ENCODE data around the gene NLRC3. TPM values are rescaled to one million over a fixed set of nuclear protein-coding genes. Genes with fewer than 3 reads are reported as not detected.

NLRC3 gene
- total and polyA plus RNA-seq, 12 donors = 0.26 to 2.5 (median 1.0) TPM

DNA sequence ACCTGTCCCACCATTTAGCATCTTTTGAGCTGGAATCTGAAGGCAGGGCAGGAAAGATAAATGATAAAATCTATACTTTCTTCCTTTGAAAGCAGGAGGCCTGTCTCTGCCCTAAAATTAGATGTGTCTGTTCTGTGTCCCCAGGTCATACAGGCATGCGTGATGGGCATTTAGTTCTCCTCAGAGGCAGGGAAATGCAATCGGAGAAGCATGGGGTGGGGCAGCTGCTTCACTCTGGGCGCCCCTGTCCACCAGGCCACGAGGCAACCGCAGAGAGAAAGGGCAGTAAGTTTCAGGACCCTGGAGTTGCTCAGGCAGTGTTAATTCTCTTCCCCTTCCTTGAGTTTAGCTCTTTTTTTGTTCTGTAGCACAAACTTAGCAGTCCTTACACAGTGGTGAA lies 51.3 kb downstream of the NLRC3 start:
- 62 to 77% methylated on average over 5 of the region's 5 CpGs for WGBS, 2 donors
- Histone ChIP-seq H3K9me3 (no peaks in the 10 kb centered on the region), H3K4me3 (no peak overlapping the region), H3K4me1 (peaks cover 0 to 6% (median 0%) of the 10 kb centered on the region in 9 donors), H3K27ac (no peak overlapping the region), H3K27me3 (no peaks in the 10 kb centered on the region), H3K36me3 (peaks cover 0 to 91% (median 39%) of the 10 kb centered on the region in 9 donors)
- intact Hi-C loops (cut with DNase I) = loop anchor here in 2 of 10 donors (10.0 kb wide), 1 partner anchor 359 kb away; the partner anchor contains the start of gene CREBBP (in 2 of the 2)
- TF ChIP-seq, protein P1, sequence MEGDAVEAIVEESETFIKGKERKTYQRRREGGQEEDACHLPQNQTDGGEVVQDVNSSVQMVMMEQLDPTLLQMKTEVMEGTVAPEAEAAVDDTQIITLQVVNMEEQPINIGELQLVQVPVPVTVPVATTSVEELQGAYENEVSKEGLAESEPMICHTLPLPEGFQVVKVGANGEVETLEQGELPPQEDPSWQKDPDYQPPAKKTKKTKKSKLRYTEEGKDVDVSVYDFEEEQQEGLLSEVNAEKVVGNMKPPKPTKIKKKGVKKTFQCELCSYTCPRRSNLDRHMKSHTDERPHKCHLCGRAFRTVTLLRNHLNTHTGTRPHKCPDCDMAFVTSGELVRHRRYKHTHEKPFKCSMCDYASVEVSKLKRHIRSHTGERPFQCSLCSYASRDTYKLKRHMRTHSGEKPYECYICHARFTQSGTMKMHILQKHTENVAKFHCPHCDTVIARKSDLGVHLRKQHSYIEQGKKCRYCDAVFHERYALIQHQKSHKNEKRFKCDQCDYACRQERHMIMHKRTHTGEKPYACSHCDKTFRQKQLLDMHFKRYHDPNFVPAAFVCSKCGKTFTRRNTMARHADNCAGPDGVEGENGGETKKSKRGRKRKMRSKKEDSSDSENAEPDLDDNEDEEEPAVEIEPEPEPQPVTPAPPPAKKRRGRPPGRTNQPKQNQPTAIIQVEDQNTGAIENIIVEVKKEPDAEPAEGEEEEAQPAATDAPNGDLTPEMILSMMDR (IDR thresholded peaks at IDR 0.05) = no peak
- DNase-seq = no peak
- ATAC-seq = no peak

DNA sequence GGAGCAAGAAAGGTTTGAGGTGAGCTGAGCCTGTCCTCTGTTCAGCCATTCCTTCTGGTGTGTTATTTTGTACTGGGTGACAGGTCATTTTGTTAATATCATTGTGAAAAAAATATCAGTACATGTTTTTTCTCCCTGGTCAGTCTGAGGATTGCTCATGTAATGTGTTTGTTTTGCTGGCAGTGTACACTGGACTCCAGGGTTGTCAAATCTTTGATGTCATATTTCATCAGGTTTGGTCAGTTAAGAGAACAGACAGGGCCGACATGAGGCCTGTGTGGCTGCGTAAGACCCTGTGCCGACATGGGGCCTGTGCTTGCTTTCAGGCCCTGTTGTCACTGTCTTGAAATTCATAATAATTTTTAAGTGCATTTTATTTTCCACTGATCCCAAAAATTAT lies 53.9 kb downstream of the NLRC3 start:
- Histone ChIP-seq H3K27me3 (no peaks in the 10 kb centered on the region), H3K4me3 (no peak overlapping the region), H3K36me3 (peaks cover 0 to 98% (median 42%) of the 10 kb centered on the region in 9 donors), H3K4me1 (peaks cover 0 to 6% (median 0%) of the 10 kb centered on the region in 9 donors), H3K27ac (no peak overlapping the region), H3K9me3 (no peaks in the 10 kb centered on the region)
- intact Hi-C loops (cut with DNase I) = loop anchor here in 2 of 10 donors (10.0 kb wide), 1 partner anchor 362 kb away; the partner anchor contains the start of gene CREBBP (in 2 of the 2)
- ATAC-seq (no peak), DNase-seq (no peak)
- TF ChIP-seq, protein P1 (IDR thresholded peaks at IDR 0.05) = no peak
- WGBS, 2 donors = 96 to 97% methylated on average over 3 of the region's 3 CpGs

DNA sequence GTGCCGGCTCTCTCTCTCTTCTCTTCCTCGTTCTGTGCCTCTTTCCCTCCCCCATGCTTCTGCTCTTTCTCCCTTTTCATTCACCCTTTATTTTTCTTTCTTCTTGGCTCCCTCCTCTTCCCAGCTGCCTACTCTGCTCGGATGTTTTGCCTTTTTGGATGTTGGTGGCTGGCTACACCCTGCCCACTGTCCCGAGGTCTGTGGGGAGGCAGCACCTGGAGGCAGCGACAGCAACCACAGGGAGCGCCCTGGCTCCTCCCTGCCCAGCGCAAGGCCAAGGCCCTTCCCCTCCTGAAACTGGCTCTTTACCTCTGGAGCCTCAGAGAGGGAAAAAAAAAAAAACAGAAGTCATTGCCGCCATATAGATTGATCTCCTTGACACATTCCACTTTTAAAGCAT lies 56.4 kb downstream of the NLRC3 start:
- Histone ChIP-seq H3K27ac (no peak overlapping the region), H3K9me3 (no peaks in the 10 kb centered on the region), H3K4me1 (no peaks in the 10 kb centered on the region), H3K27me3 (no peaks in the 10 kb centered on the region), H3K36me3 (peaks cover 0 to 100% (median 53%) of the 10 kb centered on the region in 9 donors), H3K4me3 (no peak overlapping the region)
- ATAC-seq (no peak), DNase-seq (no peak)
- intact Hi-C loops (cut with DNase I) = loop anchor here in 2 of 10 donors (10.0 kb wide), 1 partner anchor 364 kb away; the partner anchor contains the start of gene CREBBP (in 2 of the 2)
- 72 to 81% methylated on average over 8 of the region's 8 CpGs for WGBS, 2 donors
- TF ChIP-seq, protein P1 (IDR thresholded peaks at IDR 0.05) = no peak

GRCh38 chr16:3520413-3520812 lies 56.8 kb downstream of the NLRC3 start:
- H3K9me3 ChIP-seq = no peaks in the 10 kb centered on the region
- intact Hi-C loops (cut with DNase I) = loop anchor here in 2 of 10 donors (10.0 kb wide), 1 partner anchor 364 kb away; the partner anchor contains the start of gene CREBBP (in 2 of the 2)
- H3K36me3 ChIP-seq = peaks cover 0 to 100% (median 53%) of the 10 kb centered on the region in 9 donors

More at GRCh38 chr16:3520413-3520812, 56.8 kb downstream of the NLRC3 start:
- H3K27me3 ChIP-seq = no peaks in the 10 kb centered on the region
- 86 to 89% methylated on average over 4 of the region's 4 CpGs for WGBS, 2 donors
- no peak overlapping the region for H3K4me3 ChIP-seq
- ATAC-seq (no peak), DNase-seq (no peak)
- TF ChIP-seq, protein P1 (IDR thresholded peaks at IDR 0.05) = no peak
- H3K4me1 ChIP-seq = no peaks in the 10 kb centered on the region
- no peak overlapping the region for H3K27ac ChIP-seq

Data from heart right ventricle (tissue), 16 donors.